Left lobe of liver (tissue), 2 donors: Measurements from ENCODE around the gene SLC2A13. TPM values are rescaled to one million over a fixed set of nuclear protein-coding genes. Genes with fewer than 3 reads are reported as not detected.
"Not testable (repeated sequence)": the region's sequence is repeated elsewhere in the genome, so short reads cannot be mapped to it uniquely, and the experiment has no call there.

Source experiments
- ATAC-seq: fragments of 200-7000 bp; cut with Tn5 transposase; one replicate; pipeline ENCODE4 v1.9.1; 2020; ENCODE audit warnings: mild to moderate bottlenecking, moderate library complexity
- DNase-seq: peaks from one replicate; pipeline ENCODE4 v3.0.0-alpha.2; 2020; ENCODE audit warnings: low spot score
- total RNA-seq: library from RNA; stranded (reverse); gene quantifications from one replicate; pipeline ENCODE4 v1.2.1, GENCODE V29; 2021
- donor health status: DM: no; HTN: no; CAD: no; lungs with moderate emphysema.
- donor health status: DM: no; HTN: yes; CAD: no.

The SLC2A13 gene
- total RNA-seq, 1 donor from 2014 or later, result 5.7 TPM

DNA sequence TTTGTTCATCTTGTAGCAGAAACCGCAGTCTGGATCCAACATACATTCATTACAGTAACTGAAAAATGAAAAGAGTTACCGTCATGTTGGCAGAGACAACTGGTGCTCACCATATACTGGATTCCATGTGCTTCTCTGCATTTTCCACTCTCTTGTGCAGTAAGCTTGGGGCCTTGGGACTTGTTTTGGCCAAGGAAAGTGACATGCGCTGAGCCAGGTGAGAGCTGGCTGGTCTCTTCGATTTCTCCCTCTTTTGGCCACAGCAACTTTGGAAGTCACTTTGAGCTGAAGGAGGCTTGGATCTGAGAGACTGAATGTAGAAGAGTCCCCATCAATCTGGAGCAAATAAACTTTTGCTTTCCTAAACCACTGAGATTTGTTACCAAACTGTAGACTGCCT is 275.7 kb downstream of the SLC2A13 start:
- ATAC-seq, result peak; percentile 7
- no peak for DNase-seq

GRCh38 chr12:39824505-39825212 is 281.2 kb downstream of the SLC2A13 start:
- ATAC-seq, result peak; percentile 92

DNA sequence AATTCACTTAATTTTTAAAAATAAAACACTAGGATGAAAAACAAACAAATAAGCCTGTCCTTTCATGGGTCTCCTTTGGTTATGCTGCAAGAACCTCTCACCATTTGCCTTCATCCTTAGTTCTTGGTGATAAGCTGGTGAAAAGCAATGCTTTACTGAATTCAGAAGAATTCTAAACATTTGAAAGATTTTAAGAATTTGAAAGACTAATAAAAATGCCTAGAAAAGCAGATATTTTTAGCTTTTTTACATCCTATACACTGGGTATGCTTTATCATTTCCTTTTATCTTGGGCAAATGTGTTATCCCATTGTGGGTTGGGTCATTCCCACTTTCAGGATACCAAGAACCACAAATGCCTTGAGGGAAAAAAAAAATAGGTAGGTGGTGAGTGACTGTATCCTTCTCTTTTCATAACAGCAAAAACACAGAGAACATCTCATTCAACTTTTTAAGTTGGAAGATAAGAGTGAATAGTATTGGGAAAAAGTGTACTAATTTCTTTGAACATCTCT is 289.2 kb downstream of the SLC2A13 start:
- DNase-seq (no peak), ATAC-seq (no peak)

More at GRCh38 chr12:39824505-39825212, 281.2 kb downstream of the SLC2A13 start:
- no peak for DNase-seq

DNA sequence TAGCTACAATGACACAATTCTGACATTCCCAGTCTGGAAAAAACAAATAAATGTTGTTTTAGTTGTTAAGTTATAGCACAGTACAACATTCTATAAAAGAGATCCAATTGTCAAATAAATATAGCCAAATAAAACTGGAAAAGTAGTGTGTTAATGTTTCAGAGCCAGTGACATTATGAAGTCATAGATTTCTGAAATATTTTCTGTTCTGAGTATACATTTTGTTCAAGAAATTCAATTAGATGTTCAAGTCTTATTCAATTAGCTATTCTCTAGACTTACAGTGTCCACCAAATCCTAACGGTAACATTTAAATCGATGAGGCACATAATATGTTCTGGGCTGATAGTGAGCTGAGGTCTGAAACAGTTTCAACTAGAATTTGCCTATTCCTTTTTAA is 290.1 kb downstream of the SLC2A13 start:
- DNase-seq, result no peak
- ATAC-seq, result no peak

DNA sequence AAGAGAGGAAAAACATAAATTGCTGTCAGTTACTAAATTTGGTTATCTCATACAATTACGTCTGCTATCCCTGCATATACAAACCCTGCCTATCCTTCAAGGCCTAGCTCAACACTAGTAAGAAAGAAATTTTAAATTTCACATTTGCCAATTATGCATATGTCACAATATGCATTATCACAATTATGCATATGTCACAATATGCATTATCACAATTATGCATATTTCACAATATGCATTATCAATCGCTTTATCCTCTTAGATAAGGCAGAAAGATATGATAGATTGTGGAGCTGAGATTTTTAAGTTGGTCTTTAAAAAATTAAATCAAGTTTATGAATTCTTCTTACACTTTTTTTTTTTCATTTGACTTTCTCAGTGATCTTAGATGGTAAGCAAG is 291.3 kb downstream of the SLC2A13 start:
- DNase-seq (no peak), ATAC-seq (no peak)

DNA sequence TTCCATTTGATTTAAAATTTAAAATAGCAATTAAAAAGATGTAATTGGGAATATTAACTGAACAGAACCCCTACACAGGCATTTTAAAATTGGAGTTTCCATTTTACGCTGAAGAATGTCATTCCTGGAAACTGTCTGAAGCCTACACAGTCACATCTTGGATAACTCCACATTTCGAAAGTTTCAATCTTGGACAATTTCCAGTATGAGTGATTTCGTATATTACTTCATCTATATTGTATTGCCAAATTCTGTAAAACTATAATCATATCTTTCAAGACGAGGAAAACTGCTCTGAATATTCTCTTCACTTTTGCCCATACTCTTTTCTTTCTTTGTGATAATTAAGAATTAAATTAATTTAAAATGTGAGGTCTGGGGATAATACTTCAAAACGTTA is 292.1 kb downstream of the SLC2A13 start:
- DNase-seq (no peak), ATAC-seq (peak; percentile 31)

DNA sequence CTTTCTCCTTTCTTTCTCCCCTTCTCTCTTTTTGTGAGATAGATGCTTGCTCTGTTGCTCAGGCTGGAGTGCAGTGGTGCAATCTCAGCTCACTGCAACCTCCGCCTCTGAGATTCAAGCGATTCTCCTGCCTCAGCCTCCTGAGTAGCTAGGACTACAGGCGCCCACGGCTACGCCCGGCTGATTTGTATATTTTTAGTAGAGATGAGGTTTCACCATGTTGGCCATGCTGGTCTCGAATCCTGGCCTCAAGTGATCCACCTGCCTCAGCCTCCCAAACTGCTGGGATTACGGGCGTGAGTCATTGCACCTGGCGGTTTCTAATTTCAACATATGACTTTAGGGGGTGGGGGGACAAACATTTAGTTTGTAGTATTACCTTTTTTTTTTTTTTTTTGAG is 293.4 kb downstream of the SLC2A13 start:
- DNase-seq, ATAC-seq: not testable (repeated sequence)

DNA sequence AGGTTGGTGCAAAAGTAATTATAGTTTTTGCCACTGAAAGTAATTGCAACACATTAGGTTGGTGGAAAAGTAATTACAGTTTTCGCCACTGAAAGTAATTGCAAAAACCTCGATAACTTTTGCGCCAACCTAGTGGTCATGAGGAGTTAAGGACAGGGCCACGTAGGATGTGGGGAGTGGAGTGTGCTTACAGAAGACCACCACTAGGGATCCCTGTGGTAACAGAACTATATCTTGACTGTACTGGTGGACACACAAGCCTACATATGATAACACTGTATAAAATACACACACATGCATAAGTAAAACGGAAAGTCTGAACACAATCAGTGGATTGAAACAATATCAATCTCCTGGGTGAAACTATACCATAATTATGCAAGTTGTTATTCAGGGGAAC is 298.8 kb downstream of the SLC2A13 start:
- ATAC-seq (no peak), DNase-seq (no peak)

- peak; percentile 44 for ATAC-seq
- no peak for DNase-seq
Measured at GRCh38 chr12:39805651-39806050, 300.2 kb downstream of the SLC2A13 start.

- ATAC-seq, result peak; percentile 69
- DNase-seq, result no peak
Measured at GRCh38 chr12:39804898-39805297, 301.0 kb downstream of the SLC2A13 start.

DNA sequence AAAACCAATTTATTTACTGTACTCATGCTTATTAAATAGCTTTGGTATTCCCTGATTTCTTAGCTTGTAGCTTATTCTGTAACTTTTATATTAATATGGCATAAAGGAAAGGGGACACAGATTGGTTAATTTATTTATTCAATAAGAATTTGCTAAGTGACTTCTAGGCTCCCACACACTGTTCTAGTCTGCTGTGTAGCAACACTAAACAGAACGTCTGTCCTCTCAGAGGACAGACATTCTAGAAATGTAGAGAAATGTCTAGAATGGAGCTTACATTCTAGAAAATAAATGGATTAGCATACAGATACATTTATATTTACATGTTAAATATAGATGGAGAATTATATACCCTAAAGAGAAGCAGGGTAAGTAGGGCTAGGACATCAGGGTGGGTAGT is 301.4 kb downstream of the SLC2A13 start:
- ATAC-seq (peak; percentile 52), DNase-seq (no peak)

- DNase-seq (no peak), ATAC-seq (peak; percentile 65)
Measured at GRCh38 chr12:39803151-39803550, 302.7 kb downstream of the SLC2A13 start.

GRCh38 chr12:39798977-39799376 is 306.9 kb downstream of the SLC2A13 start:
- no peak for ATAC-seq
- no peak for DNase-seq

DNA sequence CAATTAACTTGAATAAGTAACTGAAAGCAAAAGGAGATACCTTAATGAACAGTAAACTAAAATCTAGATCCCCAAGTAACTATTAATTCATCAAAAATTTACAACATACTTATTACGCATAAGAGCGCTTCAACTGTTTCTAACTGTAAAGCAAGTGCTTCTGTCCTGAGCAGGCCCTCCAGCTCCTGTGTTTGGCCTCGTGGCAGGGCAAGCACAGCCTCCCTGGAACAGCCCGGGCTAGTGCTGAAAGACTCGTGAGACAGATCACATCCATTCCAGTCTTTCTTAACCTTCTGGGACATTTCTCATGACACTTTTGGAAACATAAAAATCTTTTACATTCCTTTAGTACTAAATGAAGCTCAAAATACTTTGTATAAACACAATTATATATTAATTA is 307.5 kb downstream of the SLC2A13 start:
- ATAC-seq, result no peak
- no peak for DNase-seq

DNA sequence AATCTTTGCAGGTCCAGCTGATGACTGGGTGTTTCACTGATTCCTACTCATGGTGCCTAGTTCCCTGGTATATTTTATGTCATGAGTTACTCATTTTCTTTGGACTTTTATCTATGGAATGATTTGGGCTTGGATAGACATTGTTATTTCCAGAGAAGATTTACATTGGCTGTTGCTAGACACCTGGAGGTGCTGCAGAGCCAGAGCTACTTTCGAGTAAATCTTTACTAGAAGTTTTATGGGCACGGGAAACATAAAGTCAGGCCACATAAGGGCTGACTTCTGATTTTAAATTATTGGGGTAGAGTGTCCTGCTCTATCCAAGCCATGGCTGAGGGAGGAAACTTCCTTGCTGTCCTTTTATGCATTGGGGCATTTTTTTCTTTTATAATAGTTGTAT is 310.4 kb downstream of the SLC2A13 start:
- DNase-seq (no peak), ATAC-seq (no peak)

- ATAC-seq (no peak), DNase-seq (no peak)
Measured at GRCh38 chr12:39792938-39793337, 312.9 kb downstream of the SLC2A13 start.

GRCh38 chr12:39788239-39788638 is 317.6 kb downstream of the SLC2A13 start:
- DNase-seq (no peak), ATAC-seq (no peak)

- not testable (repeated sequence) for DNase-seq, ATAC-seq
Measured at GRCh38 chr12:39785814-39786213, 320.1 kb downstream of the SLC2A13 start.

- no peak for DNase-seq
- ATAC-seq, result no peak
Measured at GRCh38 chr12:39782026-39782545, 323.8 kb downstream of the SLC2A13 start.

DNA sequence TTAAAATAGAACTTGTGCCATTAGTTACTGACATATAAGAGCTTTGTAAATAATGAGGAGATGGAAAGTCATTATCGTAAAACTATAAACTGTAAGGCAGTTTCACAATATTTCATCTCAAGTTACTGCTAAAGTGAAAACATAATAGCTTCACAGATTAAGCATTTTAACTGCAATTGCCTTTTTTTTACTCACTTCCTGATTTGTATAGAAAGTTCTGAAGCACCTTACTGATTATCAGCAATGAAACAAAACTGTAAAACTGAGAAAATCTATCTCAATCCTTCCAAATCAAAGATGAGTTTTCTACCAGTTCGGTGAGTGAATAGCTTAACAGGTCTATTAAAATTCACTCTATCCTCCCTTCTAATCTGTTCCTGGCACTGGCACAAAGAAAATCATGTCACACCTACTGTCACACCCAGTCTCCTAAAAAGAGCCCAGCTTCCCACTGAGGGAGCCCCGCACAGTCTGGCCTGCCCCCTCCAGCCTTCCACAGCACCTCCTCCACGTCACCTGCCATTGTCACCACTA is 324.9 kb downstream of the SLC2A13 start:
- DNase-seq, result no peak
- ATAC-seq, result no peak

DNA sequence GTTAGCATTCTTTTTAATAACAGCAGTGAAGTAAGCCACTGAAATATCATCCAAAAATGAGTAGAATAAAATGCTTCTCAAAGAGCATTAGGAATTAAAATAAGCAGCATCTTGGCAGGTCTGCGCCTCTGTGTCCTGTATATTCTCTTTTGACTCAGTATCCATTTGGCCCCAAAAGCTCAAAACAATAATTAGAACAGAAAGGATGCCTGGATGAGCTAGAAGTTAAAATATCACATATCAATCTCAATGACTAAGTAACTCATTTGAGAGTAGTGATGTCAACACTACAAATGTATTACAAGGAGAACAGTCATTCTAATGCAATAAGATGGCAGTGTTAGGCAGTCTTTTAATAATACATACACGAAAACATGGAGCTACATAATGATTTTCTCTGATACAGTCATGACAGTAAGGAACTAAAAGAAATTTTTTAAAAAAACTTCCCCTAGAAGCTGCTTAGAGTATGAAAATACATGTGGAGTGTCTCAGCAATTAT is 325.4 kb downstream of the SLC2A13 start:
- ATAC-seq (no peak), DNase-seq (no peak)

- no peak for ATAC-seq
Measured at GRCh38 chr12:39779768-39780340, 326.0 kb downstream of the SLC2A13 start.

More at GRCh38 chr12:39779768-39780340, 326.0 kb downstream of the SLC2A13 start:
- no peak for DNase-seq
